ENCODE measurements around the gene UPK3B. TPM values are rescaled to one million over a fixed set of nuclear protein-coding genes. Genes with fewer than 3 reads are reported as not detected.
"Not testable (repeated sequence)": the region's sequence is repeated elsewhere in the genome, so short reads cannot be mapped to it uniquely, and the experiment has no call there.

Gene UPK3B
- total and polyA plus RNA-seq, 2 of the 13 experiments (the other 11 are each of a cell fraction or from before 2014, with no cell fraction given), result not detected

DNA sequence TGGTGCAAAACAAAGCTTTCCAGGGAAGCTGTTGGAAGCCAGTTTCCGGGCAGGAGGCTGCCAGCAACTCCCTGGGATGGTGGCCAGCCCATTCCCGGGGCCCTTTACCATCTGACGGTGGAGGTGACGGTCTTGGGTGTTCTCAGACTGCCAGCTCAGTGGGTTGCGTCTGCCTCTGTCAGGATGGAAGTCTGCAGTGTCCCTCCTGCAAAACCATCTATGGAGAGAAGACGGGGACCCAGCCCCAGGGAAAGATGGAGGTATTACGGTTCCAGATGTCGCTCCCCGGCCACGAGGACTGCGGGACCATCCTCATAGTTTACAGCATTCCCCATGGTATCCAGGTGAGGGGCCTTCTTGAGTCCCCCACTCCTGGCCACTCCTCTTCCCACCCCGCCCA is 7.1 kb upstream of the UPK3B start:
- 92% methylated on average over 4 of the region's 12 CpGs for WGBS (ENCODE audit: low lambda C conversion rate)
- H2AFZ ChIP-seq (ENCODE audit: low read length); H3K4me1 ChIP-seq (ENCODE audit: insufficient read depth, low read length); H3K4me3 ChIP-seq (replicated peaks in 1 of 3; ENCODE audit: insufficient read depth in 1 of 3, low read depth in 2 of 3, low read length in 3 of 3); in situ Hi-C loops (cut with HindIII; ENCODE audit: extremely low pct_ligation_motif_present, low pct_unique_long_range_greater_than_20kb); H3K9me3 ChIP-seq (ENCODE audit: low read length); POLR2A ChIA-PET; H4K20me1 ChIP-seq (ENCODE audit: insufficient read depth, low read length); BruUV-seq (replicated peaks); H3K27ac ChIP-seq (ENCODE audit: extremely low read length, insufficient read depth, low read length); H3K79me2 ChIP-seq (ENCODE audit: insufficient read depth, low read length); H3K27me3 ChIP-seq (ENCODE audit: control insufficient read depth in 1 of 2, insufficient read depth in 2 of 2, low read length in 2 of 2); CTCF ChIA-PET (ENCODE audit: low intra/inter-chr PET ratio, low total read pairs); H3K4me2 ChIP-seq (ENCODE audit: low read depth, low read length); H3K36me3 ChIP-seq (replicated peaks in 1 of 2; ENCODE audit: control insufficient read depth in 1 of 2, insufficient read depth in 2 of 2, low read length in 2 of 2); DNase-seq (ENCODE audit: low spot score); intact Hi-C loops (cut with micrococcal nuclease; ENCODE audit: unreplicated experiment); ATAC-seq; H3K9ac ChIP-seq (ENCODE audit: insufficient read depth, low read depth, low read length); FAIRE-seq: not testable (repeated sequence)

DNA sequence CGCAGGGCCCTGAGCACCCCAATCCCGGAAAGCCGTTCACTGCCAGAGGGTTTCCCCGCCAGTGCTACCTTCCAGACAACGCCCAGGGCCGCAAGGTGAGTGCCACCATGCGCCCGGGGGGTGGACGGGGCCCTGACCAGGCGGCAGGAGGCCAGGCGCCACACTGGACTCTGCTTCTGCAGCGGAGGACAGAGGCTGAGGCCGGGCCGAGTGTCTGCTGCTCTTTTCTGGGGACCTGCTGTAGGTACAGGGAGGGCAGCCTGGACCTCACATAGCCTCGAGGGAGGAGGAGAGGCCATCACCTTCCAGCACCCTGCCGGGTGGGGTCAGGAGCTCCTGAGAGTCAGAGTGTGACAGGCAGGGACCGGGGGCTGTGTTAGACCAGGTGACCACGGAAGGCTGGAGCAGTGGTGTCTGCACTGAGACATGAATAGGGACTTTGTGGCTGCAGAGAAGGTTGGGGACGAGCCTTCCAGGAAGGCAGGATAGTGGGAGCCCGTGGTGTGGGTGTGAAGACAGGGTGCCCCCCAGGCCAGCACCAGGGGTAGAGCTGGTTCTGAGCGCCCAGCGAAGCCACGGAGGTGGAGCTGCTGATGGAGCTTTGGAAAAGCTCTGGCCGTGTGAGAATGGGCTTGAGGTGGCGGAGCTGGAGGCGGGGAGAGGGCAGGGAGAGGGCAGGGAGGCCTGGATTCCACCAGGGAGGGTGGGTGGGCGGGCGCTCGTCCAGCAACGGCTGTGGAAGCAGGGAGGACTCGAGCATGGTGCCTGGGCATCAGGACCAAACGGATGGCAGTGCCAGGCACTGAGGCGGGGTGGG is 5.8 kb upstream of the UPK3B start:
- ATAC-seq; H3K4me1 ChIP-seq (ENCODE audit: insufficient read depth, low read length); in situ Hi-C loops (cut with HindIII; ENCODE audit: extremely low pct_ligation_motif_present, low pct_unique_long_range_greater_than_20kb); H3K9me3 ChIP-seq (ENCODE audit: low read length); H3K27ac ChIP-seq (ENCODE audit: extremely low read length, insufficient read depth, low read length); BruUV-seq (replicated peaks); CTCF ChIA-PET (ENCODE audit: low intra/inter-chr PET ratio, low total read pairs); H3K4me3 ChIP-seq (replicated peaks in 1 of 3; ENCODE audit: insufficient read depth in 1 of 3, low read depth in 2 of 3, low read length in 3 of 3); H2AFZ ChIP-seq (ENCODE audit: low read length); H3K9ac ChIP-seq (ENCODE audit: insufficient read depth, low read depth, low read length); H3K27me3 ChIP-seq (ENCODE audit: control insufficient read depth in 1 of 2, insufficient read depth in 2 of 2, low read length in 2 of 2); H4K20me1 ChIP-seq (ENCODE audit: insufficient read depth, low read length); FAIRE-seq; H3K79me2 ChIP-seq (ENCODE audit: insufficient read depth, low read length); H3K4me2 ChIP-seq (ENCODE audit: low read depth, low read length); POLR2A ChIA-PET; intact Hi-C loops (cut with micrococcal nuclease; ENCODE audit: unreplicated experiment); DNase-seq (ENCODE audit: low spot score); H3K36me3 ChIP-seq (replicated peaks in 1 of 2; ENCODE audit: control insufficient read depth in 1 of 2, insufficient read depth in 2 of 2, low read length in 2 of 2): not testable (repeated sequence)
- WGBS (ENCODE audit: low lambda C conversion rate), result 87% methylated on average over 19 of the region's 33 CpGs

Data from HepG2 (cell line).